CD14-positive monocyte (primary cell): ENCODE results near the gene KIAA1328. TPM values are rescaled to one million over a fixed set of nuclear protein-coding genes. Genes with fewer than 3 reads are reported as not detected.

ENCODE experiments used
- DNase-seq, 3 donors: peaks; one replicate each; pipeline ENCODE4 v3.0.0-alpha.2; 2011 to 2022
- H2AFZ ChIP-seq: 2 replicates; pipeline ENCODE4 v1.6.0; 2012; ENCODE audit warnings: mild to moderate bottlenecking, low read depth, low read length, inconsistent platforms; ENCODE audit not compliant: insufficient read depth, poor library complexity, severe bottlenecking
- H3K27ac ChIP-seq, 2 donors: 1 replicate in 1 of 2; 2 replicates in 1 of 2; pipeline ENCODE4 v1.5.1; 2012 to 2013; ENCODE audit warnings: low read length in 2 of 2, control low read depth in 1 of 2, inconsistent platforms in 1 of 2, low read depth in 1 of 2, mild to moderate bottlenecking in 1 of 2
- H3K27me3 ChIP-seq, 2 donors: one replicate each; pipeline versions ENCODE4 v1.6.0 to v1.6.1; 2011 to 2013; ENCODE audit warnings: low read length in 2 of 2; ENCODE audit not compliant: control insufficient read depth in 2 of 2, insufficient read depth in 2 of 2
- H3K36me3 ChIP-seq, 2 donors: replicated peaks in 1 of 2; 1 replicate in 1 of 2; 2 replicates in 1 of 2; pipeline versions ENCODE4 v1.5.1 to v1.6.1; 2012 to 2013; ENCODE audit warnings: low read length in 2 of 2, control low read depth in 1 of 2, inconsistent platforms in 1 of 2, mild to moderate bottlenecking in 1 of 2; ENCODE audit not compliant: insufficient read depth in 2 of 2, control insufficient read depth in 1 of 2
- H3K4me1 ChIP-seq, 2 donors: 1 replicate in 1 of 2; 2 replicates in 1 of 2; pipeline versions ENCODE4 v1.5.1 to v1.6.1; 2012 to 2013; ENCODE audit warnings: low read length in 2 of 2, control low read depth in 1 of 2, inconsistent platforms in 1 of 2, mild to moderate bottlenecking in 1 of 2, moderate library complexity in 1 of 2; ENCODE audit not compliant: insufficient read depth in 2 of 2, control insufficient read depth in 1 of 2
- H3K4me2 ChIP-seq: replicated peaks from 2 replicates; pipeline ENCODE3; 2012; ENCODE audit warnings: low read length, moderate library complexity, mild to moderate bottlenecking; ENCODE audit not compliant: poor library complexity, severe bottlenecking; ENCODE audit errors: extremely low read depth
- H3K4me3 ChIP-seq, 3 experiments: fragments of 200-600 bp in 1 of 3; sonication (generic) in 1 of 3; replicated peaks in 1 of 3; 1 replicate in 2 of 3; 2 replicates in 1 of 3; pipeline ENCODE4 v1.5.1; 2011 to 2013; ENCODE audit warnings: low read length in 3 of 3, mild to moderate bottlenecking in 3 of 3, control low read depth in 2 of 3, low read depth in 2 of 3, inconsistent platforms in 1 of 3, moderate library complexity in 1 of 3
- H3K79me2 ChIP-seq: 2 replicates; pipeline ENCODE4 v1.6.0; 2012; ENCODE audit warnings: mild to moderate bottlenecking, control low read depth, inconsistent platforms, low read length, moderate library complexity; ENCODE audit not compliant: insufficient read depth
- H3K9ac ChIP-seq: 2 replicates; pipeline ENCODE4 v1.6.0; 2017; ENCODE audit warnings: low read length, mild to moderate bottlenecking; ENCODE audit not compliant: insufficient read depth, poor library complexity, severe bottlenecking
- H3K9me3 ChIP-seq, 2 donors: replicated peaks in 1 of 2; 1 replicate in 1 of 2; 2 replicates in 1 of 2; pipeline versions ENCODE4 v1.5.1 to v1.6.1; 2012 to 2013; ENCODE audit warnings: low read length in 2 of 2, control low read depth in 1 of 2; ENCODE audit not compliant: control insufficient read depth in 1 of 2, insufficient read depth in 1 of 2
- H4K20me1 ChIP-seq: 2 replicates; pipeline ENCODE4 v1.6.0; 2012; ENCODE audit warnings: mild to moderate bottlenecking, low read length, control low read depth, moderate library complexity; ENCODE audit not compliant: insufficient read depth
- H3K27ac Mint-ChIP-seq, 7 donors: one replicate each; pipeline ENCODE4 v1.8.0; 2020; ENCODE audit warnings: mild to moderate bottlenecking in 7 of 7, mixed read lengths in 7 of 7, moderate library complexity in 6 of 7, inconsistent platforms in 2 of 7
- H3K27me3 Mint-ChIP-seq, 3 donors: one replicate each; pipeline ENCODE4 v1.8.0; 2021 to 2022; ENCODE audit warnings: low read depth in 3 of 3, mild to moderate bottlenecking in 3 of 3, mixed read lengths in 3 of 3, moderate library complexity in 3 of 3, inconsistent platforms in 1 of 3
- H3K36me3 Mint-ChIP-seq, 2 donors: one replicate each; pipeline ENCODE4 v1.8.0; 2020; ENCODE audit warnings: mixed read lengths in 2 of 2, inconsistent platforms in 1 of 2, mild to moderate bottlenecking in 1 of 2
- H3K4me1 Mint-ChIP-seq: one replicate; pipeline ENCODE4 v1.8.0; 2020; ENCODE audit warnings: mild to moderate bottlenecking, mixed read lengths
- H3K4me3 Mint-ChIP-seq, 2 donors: one replicate each; pipeline ENCODE4 v1.8.0; 2020; ENCODE audit warnings: mild to moderate bottlenecking in 2 of 2, mixed read lengths in 2 of 2, moderate library complexity in 1 of 2
- H3K9me3 Mint-ChIP-seq, 7 donors: one replicate each; pipeline ENCODE4 v1.8.0; 2020 to 2022; ENCODE audit warnings: mixed read lengths in 7 of 7, mild to moderate bottlenecking in 6 of 7, moderate library complexity in 6 of 7, inconsistent platforms in 2 of 7
- CTCF ChIP-seq: fragments of 200-600 bp; IDR thresholded peaks from one replicate; pipeline ENCODE4 v1.8.0; 2022; ENCODE audit warnings: antibody characterized with exemption, mild to moderate bottlenecking
- WGBS: methylation state at CpG from one replicate; pipeline ENCODE4 v1.1.5; 2013; ENCODE audit warnings: missing lambda C conversion rate; ENCODE audit not compliant: insufficient coverage; 5-methylcytosine and 5-hydroxymethylcytosine counted together
- intact Hi-C, 2 donors: fragments of 100-400 bp; cut with micrococcal nuclease; formaldehyde crosslinking; loops; one replicate each; pipeline versions ENCODE4 v1.15.0 to v1.15.1; 2023
- polyA plus RNA-seq, 3 donors: library from polyadenylated mRNA; depleted of rRNA in 1 of 3; unstranded in 2 of 3; stranded (reverse) in 1 of 3; fragments of 300-500 nt in 2 of 3; fragments of >200 nt in 1 of 3; fragmentation: Illumina TruSeq in 2 of 3; gene quantifications; 1 replicate in 2 of 3; 2 replicates in 1 of 3; pipeline ENCODE4 v1.2.3, GENCODE V29; 2012 to 2021

KIAA1328 gene
- polyA plus RNA-seq, 3 donors: 3.7 to 3.9 (median 3.8) TPM

- H3K4me1 Mint-ChIP-seq: no peaks in the 10 kb centered on the region
- peaks cover 14 to 42% of the 10 kb centered on the region in 2 donors for H3K27me3 ChIP-seq
- WGBS: 90% methylated on average over 8 of the region's 11 CpGs
These were observed 420.4 kb downstream of the KIAA1328 start for GRCh38 chr18:37249171-37249886.

More at GRCh38 chr18:37249171-37249886, 420.4 kb downstream of the KIAA1328 start:
- Histone ChIP-seq H3K9ac (no peak overlapping the region), H3K4me1 (no peaks in the 10 kb centered on the region), H3K79me2 (no peaks in the 10 kb centered on the region), H3K36me3 (no peaks in the 10 kb centered on the region), H3K9me3 (no peaks in the 10 kb centered on the region), H4K20me1 (no peaks in the 10 kb centered on the region), H3K27ac (no peak overlapping the region), H3K4me2 (no peak overlapping the region), H2AFZ (no peak overlapping the region), H3K4me3 (no peak overlapping the region)
- peak overlapping the region in 1 of 2 donors; percentile 43 for H3K4me3 Mint-ChIP-seq
- H3K27ac Mint-ChIP-seq: no peak overlapping the region
- DNase-seq: no peak
- H3K27me3 Mint-ChIP-seq: peaks cover 30 to 48% (median 32%) of the 10 kb centered on the region in 3 donors
- H3K9me3 Mint-ChIP-seq: peaks cover 0 to 4% (median 1%) of the 10 kb centered on the region in 7 donors
- intact Hi-C loops: no loop called here
- no peak for TF ChIP-seq CTCF
- H3K36me3 Mint-ChIP-seq: no peaks in the 10 kb centered on the region
